SK-N-MC (cell line): ENCODE measurements around the gene UGGT1.

Experiments used
- EZH2 ChIP-seq: fragments of 200-600 bp; sonication (generic); IDR thresholded peaks from one replicate; pipeline ENCODE4 v1.6.1; 2017; ENCODE audit warnings: antibody characterized with exemption
- POLR2AphosphoS5 ChIP-seq: IDR thresholded peaks from 2 replicates; pipeline ENCODE4 v1.6.1; 2012; ENCODE audit warnings: mild to moderate bottlenecking, low read depth, low read length, borderline replicate concordance

DNA sequence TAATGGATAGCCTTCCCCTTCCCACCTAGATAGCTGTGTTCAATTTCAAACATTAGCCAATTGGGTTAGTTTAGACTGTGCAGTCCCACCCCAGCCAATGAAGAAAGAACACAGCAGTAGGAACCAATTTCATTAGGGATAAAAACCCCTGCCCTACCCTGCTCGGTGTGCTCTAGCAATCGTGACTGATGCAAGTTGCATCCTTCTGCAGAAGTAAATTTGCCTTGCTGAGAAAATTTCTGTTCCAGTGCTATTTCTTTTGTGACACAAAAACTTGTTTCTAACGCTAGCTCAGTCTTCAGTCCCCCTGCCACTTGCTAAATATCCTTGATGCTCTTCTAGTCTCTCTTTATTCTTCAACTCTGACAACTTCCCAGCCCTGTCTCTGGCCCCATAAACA is 48.0 kb upstream of the UGGT1 start:
- TF ChIP-seq EZH2: no peak
- no peak for TF ChIP-seq POLR2AphosphoS5
